PC-9 (cell line): ENCODE measurements around the gene NAT14. TPM values are rescaled to one million over a fixed set of nuclear protein-coding genes. Genes with fewer than 3 reads are reported as not detected.
A peak's percentile ranks its signal among the peaks of the same experiment; 100 is the strongest.

Source experiments
- BruUV-seq: library from RNA; stranded (reverse); fragments of 400-500 nt; replicated peaks from 2 replicates; lab custom pipeline; 2021; lab: Mats Ljungman, UMichigan
- CTCF ChIA-PET: fragments of 300-600 bp; sonication (Branson Sonifier 250); formaldehyde crosslinking; loops from one replicate; lab custom pipeline; 2022; ENCODE audit warnings: antibody characterized with exemption; lab: Charles Lee
- POLR2A ChIA-PET: fragments of 300-600 bp; sonication (Branson Sonifier 250); formaldehyde crosslinking; loops from one replicate; lab custom pipeline; 2022; ENCODE audit warnings: antibody characterized with exemption; ENCODE audit not compliant: unreplicated experiment; lab: Charles Lee
- DNase-seq, 2 experiments: peaks; one replicate each; pipeline versions ENCODE4 v3.0.0 to v3.0.0-alpha.2; 2015 to 2022; ENCODE audit warnings: mixed read lengths in 1 of 2
- H2AFZ ChIP-seq: fragments of 200-600 bp; sonication (generic); 2 replicates; pipeline ENCODE4 v1.8.1; 2017; ENCODE audit warnings: antibody characterized with exemption
- H3F3A ChIP-seq: fragments of 200-600 bp; sonication (generic); 2 replicates; pipeline ENCODE4 v1.8.1; 2017; ENCODE audit warnings: antibody characterized with exemption, mild to moderate bottlenecking, low read depth; ENCODE audit not compliant: insufficient read depth
- H3K27ac ChIP-seq: fragments of 200-600 bp; sonication (generic); 2 replicates; pipeline ENCODE4 v1.6.1; 2016; ENCODE audit warnings: mixed run types
- H3K27me3 ChIP-seq: fragments of 200-600 bp; sonication (generic); 2 replicates; pipeline ENCODE4 v1.6.1; 2016; ENCODE audit warnings: low read depth, mixed run types; ENCODE audit not compliant: insufficient read depth
- H3K36me3 ChIP-seq: fragments of 200-600 bp; sonication (generic); 2 replicates; pipeline ENCODE4 v1.6.1; 2016; ENCODE audit warnings: low read depth, mixed run types
- H3K4me1 ChIP-seq: fragments of 200-600 bp; sonication (generic); replicated peaks from 2 replicates; pipeline ENCODE4 v1.6.1; 2016; ENCODE audit warnings: mixed run types; ENCODE audit not compliant: insufficient read depth
- H3K4me2 ChIP-seq: fragments of 200-600 bp; sonication (generic); 2 replicates; pipeline ENCODE4 v1.6.1; 2017; ENCODE audit warnings: mixed run types
- H3K4me3 ChIP-seq: fragments of 200-600 bp; sonication (generic); 2 replicates; pipeline ENCODE4 v1.6.1; 2016; ENCODE audit warnings: mixed run types
- H3K79me2 ChIP-seq: fragments of 200-600 bp; sonication (generic); 2 replicates; pipeline ENCODE4 v1.6.1; 2017; ENCODE audit warnings: low read depth, mixed run types
- H3K9me2 ChIP-seq: fragments of 200-600 bp; sonication (generic); 2 replicates; pipeline ENCODE4 v1.8.1; 2017; ENCODE audit warnings: mild to moderate bottlenecking; ENCODE audit not compliant: insufficient read depth
- H3K9me3 ChIP-seq: fragments of 200-600 bp; sonication (generic); 2 replicates; pipeline ENCODE4 v1.8.1; 2016; ENCODE audit warnings: low read depth; ENCODE audit not compliant: insufficient read depth
- H4K20me1 ChIP-seq: fragments of 200-600 bp; sonication (generic); 2 replicates; pipeline ENCODE4 v1.8.1; 2017; ENCODE audit not compliant: insufficient read depth
- CTCF ChIP-seq: fragments of 200-600 bp; sonication (generic); conservative IDR thresholded peaks from 2 replicates; pipeline ENCODE4 v1.6.1; 2017; ENCODE audit warnings: mixed run types, antibody characterized with exemption, mild to moderate bottlenecking, moderate library complexity
- EZH2 ChIP-seq: fragments of 200-600 bp; sonication (generic); IDR thresholded peaks from 2 replicates; pipeline ENCODE4 v1.8.0; 2017; ENCODE audit warnings: antibody characterized with exemption, low read depth
- intact Hi-C: fragments of 100-400 bp; cut with micrococcal nuclease; formaldehyde crosslinking; loops from one replicate; pipeline ENCODE4 v1.10.0; 2022; ENCODE audit not compliant: unreplicated experiment
- total RNA-seq: library from RNA; stranded (reverse); gene quantifications from 2 replicates; pipeline ENCODE4 v1.2.3, GENCODE V29; 2021

NAT14 gene
- total RNA-seq, 1 experiment from 2014 or later: 61.6 TPM

- H3K4me2 ChIP-seq: peak overlapping the region; percentile 63
- BruUV-seq: no TSS peak
- no peaks in the 10 kb centered on the region for H3K4me1 ChIP-seq
- intact Hi-C loops: loop anchor here (1.0 to 10.0 kb wide), 4 partner anchors 87 to 619 kb away; no protein-coding TSS in a partner anchor
- H3K36me3 ChIP-seq: no peaks in the 10 kb centered on the region
- no peaks in the 10 kb centered on the region for H4K20me1 ChIP-seq
- H3K9me2 ChIP-seq: no peaks in the 10 kb centered on the region
- no peak for DNase-seq
- H3K27me3 ChIP-seq: peaks cover 25% of the 10 kb centered on the region
- H3F3A ChIP-seq: no peaks in the 10 kb centered on the region
- H3K4me3 ChIP-seq: peak overlapping the region; percentile 27; the same call in 1 of the 2 replicates
- H3K79me2 ChIP-seq: no peaks in the 10 kb centered on the region
- no peaks in the 10 kb centered on the region for H3K9me3 ChIP-seq
- no peak overlapping the region for H3K27ac ChIP-seq
- ChIA-PET POLR2A (interaction anchor here (0.6 to 1.0 kb wide), 6 partner anchors 8 to 159 kb away, joined by 4 to 19 read pairs (median 5); partner anchors contain the start of gene ZNF784), CTCF (interaction anchor here (0.7 to 2.2 kb wide), 15 partner anchors 12 to 1982 kb away, joined by 3 to 13 read pairs (median 4); partner anchors contain the start of genes FIZ1, ISOC2, PPP1R12C and ZNF628)
- 0 out of 2 replicates have a peak overlapping the region, but pooled peaks have one; percentile 10 for H2AFZ ChIP-seq
- TF ChIP-seq CTCF (peak; percentile 2; the same call in 1 of the 2 replicates), EZH2 (no peak)
Observed at GRCh38 chr19:55504252-55504603, 19.2 kb downstream of the NAT14 start.

- Histone ChIP-seq H3K36me3 (no peaks in the 10 kb centered on the region), H3K4me3 (no peak overlapping the region), H3K27ac (no peak overlapping the region), H3K79me2 (no peaks in the 10 kb centered on the region), H4K20me1 (no peaks in the 10 kb centered on the region), H3K27me3 (peaks cover 28% of the 10 kb centered on the region), H3F3A (no peaks in the 10 kb centered on the region), H3K9me3 (no peaks in the 10 kb centered on the region), H3K4me1 (no peaks in the 10 kb centered on the region), H3K9me2 (no peaks in the 10 kb centered on the region), H3K4me2 (no peak overlapping the region), H2AFZ (no peak overlapping the region)
- POLR2A ChIA-PET: no interaction called here
- BruUV-seq: no TSS peak
- CTCF ChIA-PET: interaction anchor here (2.2 kb wide), 1 partner anchor 38 kb away, joined by 13 read pairs; no protein-coding TSS in a partner anchor
- no peak for DNase-seq
- intact Hi-C loops: loop anchor here (1.0 to 10.0 kb wide), 4 partner anchors 88 to 620 kb away; no protein-coding TSS in a partner anchor
- TF ChIP-seq EZH2 (no peak), CTCF (no peak)
Observed at GRCh38 chr19:55504981-55505380, 20.0 kb downstream of the NAT14 start.

GRCh38 chr19:55508120-55508519 lies 23.1 kb downstream of the NAT14 start:
- H3K4me1 ChIP-seq: no peaks in the 10 kb centered on the region
- no peak for TF ChIP-seq EZH2
- peaks cover 49% of the 10 kb centered on the region for H3K27me3 ChIP-seq
- H3K9me2 ChIP-seq: no peaks in the 10 kb centered on the region
- no peaks in the 10 kb centered on the region for H3K79me2 ChIP-seq
- no peak for DNase-seq
- no TSS peak for BruUV-seq
- no peak overlapping the region for H3K27ac ChIP-seq
- ChIA-PET POLR2A (no interaction called here), CTCF (interaction anchor here (0.6 kb wide), 1 partner anchor 97 kb away, joined by 3 read pairs; the partner anchor contains the start of gene ZNF865)
- intact Hi-C loops: loop anchor here (10.0 kb wide), 1 partner anchor 623 kb away; no protein-coding TSS in a partner anchor
- no peaks in the 10 kb centered on the region for H3K36me3 ChIP-seq
- no peaks in the 10 kb centered on the region for H3K9me3 ChIP-seq
- no peaks in the 10 kb centered on the region for H4K20me1 ChIP-seq
- no peak overlapping the region for H3K4me3 ChIP-seq
- no peaks in the 10 kb centered on the region for H3F3A ChIP-seq
- H2AFZ ChIP-seq: no peak overlapping the region
- no peak overlapping the region for H3K4me2 ChIP-seq
